GM23338 (cell line): ENCODE results near the gene NINJ1. TPM values are rescaled to one million over a fixed set of nuclear protein-coding genes. Genes with fewer than 3 reads are reported as not detected.

Experiments
- ATAC-seq: fragments of 200-7000 bp; cut with Tn5 transposase; 3 replicates; pipeline ENCODE4 v1.9.1; 2020
- DNase-seq: peaks from one replicate; pipeline ENCODE4 v3.0.0-alpha.2; 2015; ENCODE audit warnings: low spot score
- H2AFZ ChIP-seq: fragments of 200-600 bp; sonication (generic); 2 replicates; pipeline ENCODE4 v1.8.0; 2016; ENCODE audit warnings: antibody characterized with exemption, mild to moderate bottlenecking, moderate library complexity
- H3F3A ChIP-seq: fragments of 200-600 bp; sonication (generic); replicated peaks from 2 replicates; pipeline ENCODE4 v1.8.0; 2017; ENCODE audit warnings: antibody characterized with exemption, mixed run types, low read depth
- H3K27ac ChIP-seq: fragments of 200-600 bp; sonication (generic); 2 replicates; pipeline ENCODE4 v1.6.1; 2016; ENCODE audit warnings: low read depth
- H3K27me3 ChIP-seq: fragments of 200-600 bp; sonication (generic); 2 replicates; pipeline ENCODE4 v1.8.0; 2016; ENCODE audit warnings: mild to moderate bottlenecking, mixed run types, moderate library complexity; ENCODE audit not compliant: insufficient read depth
- H3K36me3 ChIP-seq: fragments of 200-600 bp; sonication (generic); 2 replicates; pipeline ENCODE4 v1.8.0; 2016; ENCODE audit warnings: mild to moderate bottlenecking; ENCODE audit not compliant: insufficient read depth
- H3K4me1 ChIP-seq: fragments of 200-600 bp; sonication (generic); 2 replicates; pipeline ENCODE4 v1.8.0; 2016; ENCODE audit warnings: mild to moderate bottlenecking, moderate library complexity; ENCODE audit not compliant: insufficient read depth
- H3K4me2 ChIP-seq: fragments of 200-600 bp; sonication (generic); 2 replicates; pipeline ENCODE4 v1.7.1; 2017; ENCODE audit warnings: mixed run types
- H3K4me3 ChIP-seq: fragments of 200-600 bp; sonication (generic); 2 replicates; pipeline ENCODE4 v1.6.1; 2016; ENCODE audit warnings: mixed run types
- H3K79me2 ChIP-seq: fragments of 200-600 bp; sonication (generic); replicated peaks from 2 replicates; pipeline ENCODE4 v1.8.0; 2017; ENCODE audit warnings: mild to moderate bottlenecking; ENCODE audit not compliant: insufficient read depth
- H3K9me2 ChIP-seq: fragments of 200-600 bp; sonication (generic); 2 replicates; pipeline ENCODE4 v1.8.0; 2017; ENCODE audit not compliant: insufficient read depth
- H4K20me1 ChIP-seq: fragments of 200-600 bp; sonication (generic); replicated peaks from 2 replicates; pipeline ENCODE4 v1.8.0; 2017; ENCODE audit warnings: mild to moderate bottlenecking; ENCODE audit not compliant: insufficient read depth
- H3K27ac Mint-ChIP-seq: 2 replicates; pipeline ENCODE4 v1.8.0; 2020; ENCODE audit warnings: inconsistent platforms, mild to moderate bottlenecking, moderate library complexity, mixed read lengths
- H3K27me3 Mint-ChIP-seq: 3 replicates; pipeline ENCODE4 v1.8.0; 2022; ENCODE audit warnings: low read depth, mild to moderate bottlenecking, moderate library complexity, mixed read lengths, inconsistent platforms; ENCODE audit not compliant: insufficient read depth, poor library complexity
- H3K36me3 Mint-ChIP-seq: 3 replicates; pipeline ENCODE4 v1.8.0; 2021; ENCODE audit warnings: low read depth, mild to moderate bottlenecking, inconsistent platforms, moderate library complexity, mixed read lengths
- H3K4me1 Mint-ChIP-seq: 3 replicates; pipeline ENCODE4 v1.8.0; 2020; ENCODE audit warnings: mild to moderate bottlenecking, inconsistent platforms, mixed read lengths
- H3K4me3 Mint-ChIP-seq: 3 replicates; pipeline ENCODE4 v1.8.0; 2021; ENCODE audit warnings: moderate library complexity, mild to moderate bottlenecking, inconsistent platforms, mixed read lengths
- H3K9me3 Mint-ChIP-seq: 3 replicates; pipeline ENCODE4 v1.8.0; 2020; ENCODE audit warnings: moderate library complexity, mild to moderate bottlenecking, inconsistent platforms, mixed read lengths
- CREB1 ChIP-seq: fragments of 250-450 bp; sonication (Bioruptor Pico); IDR thresholded peaks from 2 replicates; pipeline ENCODE4 v1.5.0; 2020; ENCODE audit warnings: low read depth, mild to moderate bottlenecking, moderate library complexity
- EZH2phosphoT487 ChIP-seq: fragments of 200-600 bp; sonication (generic); IDR thresholded peaks from one replicate; pipeline ENCODE4 v1.8.1; 2018; ENCODE audit warnings: antibody characterized with exemption; ENCODE audit not compliant: unreplicated experiment
- JUNB ChIP-seq: IDR thresholded peaks from one replicate; pipeline ENCODE4 v1.6.1; 2016; ENCODE audit warnings: antibody characterized with exemption; ENCODE audit not compliant: unreplicated experiment
- NANOG ChIP-seq: IDR thresholded peaks from 2 replicates; pipeline ENCODE4 v1.6.1; 2016; ENCODE audit warnings: antibody characterized with exemption, borderline replicate concordance
- POLR2AphosphoS5 ChIP-seq: IDR thresholded peaks from 2 replicates; pipeline ENCODE4 v1.6.1; 2016; ENCODE audit warnings: antibody characterized with exemption, low read depth
- REST ChIP-seq: IDR thresholded peaks from one replicate; pipeline ENCODE4 v1.6.1; 2018; ENCODE audit warnings: antibody characterized with exemption; ENCODE audit not compliant: unreplicated experiment
- STAT1 ChIP-seq: IDR thresholded peaks from one replicate; pipeline ENCODE4 v1.6.1; 2016; ENCODE audit warnings: antibody characterized with exemption; ENCODE audit not compliant: unreplicated experiment
- ZNF114 ChIP-seq: fragments of 250-450 bp; sonication (Bioruptor Pico); IDR thresholded peaks from 2 replicates; pipeline ENCODE4 v1.5.0; 2020; ENCODE audit warnings: mild to moderate bottlenecking, moderate library complexity
- ZNF331 ChIP-seq: fragments of 250-450 bp; sonication (Bioruptor Pico); IDR thresholded peaks from 2 replicates; pipeline ENCODE4 v1.5.0; 2020; ENCODE audit warnings: low read depth, mild to moderate bottlenecking, moderate library complexity
- ZNF462 ChIP-seq: fragments of 250-450 bp; sonication (Bioruptor Pico); IDR thresholded peaks from 2 replicates; pipeline ENCODE4 v1.5.0; 2020; ENCODE audit warnings: mild to moderate bottlenecking, moderate library complexity
- polyA plus RNA-seq: library from polyadenylated mRNA; unstranded; fragments of >200 nt; fragmentation: Nextera tagmentation; extraction: Ambion mirVana; gene quantifications from 2 replicates; pipeline ENCODE4 v1.2.1, GENCODE V29; 2016
- total RNA-seq: library from RNA; depleted of rRNA; stranded (reverse); fragments of >200 nt; shearing (Covaris generic); gene quantifications from 2 replicates; pipeline ENCODE4 v1.2.3, GENCODE V29; 2014

The NINJ1 gene
- total and polyA plus RNA-seq, 2 experiments from 2014 or later, result 36.3 to 39.7 TPM

GRCh38 chr9:93080406-93080805 lies 53.6 kb downstream of the NINJ1 start (continued):
- no peak for TF ChIP-seq POLR2AphosphoS5
- TF ChIP-seq NANOG, result no peak
- no peak for TF ChIP-seq CREB1 (CRISPR knock-in tag)
- no peak for TF ChIP-seq JUNB
- TF ChIP-seq ZNF331 (CRISPR knock-in tag), result no peak
- TF ChIP-seq STAT1, result no peak

GRCh38 chr9:93079371-93079770 lies 54.7 kb downstream of the NINJ1 start:
- Histone ChIP-seq H3K36me3 (no peaks in the 10 kb centered on the region; the same call in 1 of the 2 replicates), H3K27ac (no peak overlapping the region), H3F3A (no peaks in the 10 kb centered on the region), H2AFZ (no peak overlapping the region), H3K27me3 (no peaks in the 10 kb centered on the region), H3K4me3 (no peak overlapping the region), H3K4me2 (no peak overlapping the region), H3K79me2 (no peaks in the 10 kb centered on the region), H3K9me2 (no peaks in the 10 kb centered on the region), H3K4me1 (no peaks in the 10 kb centered on the region), H4K20me1 (no peaks in the 10 kb centered on the region)
- TF ChIP-seq ZNF114 (CRISPR knock-in tag) (no peak), STAT1 (no peak), NANOG (no peak), ZNF331 (CRISPR knock-in tag) (no peak), ZNF462 (CRISPR knock-in tag) (no peak), EZH2phosphoT487 (no peak), REST (no peak)
- Mint-ChIP-seq H3K9me3 (no peaks in the 10 kb centered on the region), H3K27ac (no peak overlapping the region), H3K4me3 (no peak overlapping the region), H3K27me3 (peaks cover 4% of the 10 kb centered on the region), H3K36me3 (no peaks in the 10 kb centered on the region; the same call in 2 of the 3 replicates), H3K4me1 (peaks cover 4% of the 10 kb centered on the region; the same call in 1 of the 3 replicates)
- no peak for DNase-seq
- ATAC-seq, result no peak
